NCI-H2107 treated with DMSO at 0.1 percent for 48 hours (cell line): ENCODE data around the gene KCTD20.
"Not testable (repeated sequence)": the region's sequence is repeated elsewhere in the genome, so short reads cannot be mapped to it uniquely, and the experiment has no call there.

Experiments used
- DNase-seq: peaks from one replicate; lab custom pipeline; 2025; ENCODE audit not compliant: unreplicated experiment; lab: John Stamatoyannopoulos, UW

KCTD20 gene

GRCh38 chr6:36442671-36443470 lies at the start of gene KCTD20, which contains the start of gene PXT1:
TSS of gene KCTD20 (plus strand) at chr6:36443000. CDS start at chr6:36470098, 27,098 bp downstream.
TSS of gene PXT1 (minus strand) at chr6:36442854. CDS start at chr6:36426082, 16,772 bp downstream.
- peak; percentile 47 for DNase-seq

GRCh38 chr6:36399970-36400369 lies 42.8 kb upstream of the KCTD20 start:
- DNase-seq: no peak

GRCh38 chr6:36402481-36402880 lies 40.3 kb upstream of the KCTD20 start:
- no peak for DNase-seq

GRCh38 chr6:36404164-36404563 lies 38.6 kb upstream of the KCTD20 start:
- DNase-seq: no peak

GRCh38 chr6:36409718-36410117 lies 33.1 kb upstream of the KCTD20 start:
- not testable (repeated sequence) for DNase-seq

- DNase-seq: no peak
These were observed 29.0 kb upstream of the KCTD20 start for GRCh38 chr6:36413489-36414480.

GRCh38 chr6:36414481-36414880 lies 28.3 kb upstream of the KCTD20 start:
- no peak for DNase-seq

GRCh38 chr6:36418558-36418957 lies 24.2 kb upstream of the KCTD20 start:
- no peak for DNase-seq

- no peak for DNase-seq
These were observed 23.5 kb upstream of the KCTD20 start for GRCh38 chr6:36419310-36419709.

- DNase-seq: no peak
These were observed 20.1 kb upstream of the KCTD20 start for GRCh38 chr6:36422714-36423100.

- DNase-seq: peak; percentile 77
These were observed 19.5 kb upstream of the KCTD20 start for GRCh38 chr6:36423101-36423824.

GRCh38 chr6:36426622-36427021 lies 16.2 kb upstream of the KCTD20 start:
- DNase-seq: no peak

- no peak for DNase-seq
These were observed 13.9 kb upstream of the KCTD20 start for GRCh38 chr6:36428911-36429310.

- no peak for DNase-seq
These were observed 12.4 kb upstream of the KCTD20 start for GRCh38 chr6:36430351-36430750.

- no peak for DNase-seq
These were observed 11.6 kb upstream of the KCTD20 start for GRCh38 chr6:36431197-36431596.

- DNase-seq: no peak
These were observed 10.6 kb upstream of the KCTD20 start for GRCh38 chr6:36432151-36432671.

- no peak for DNase-seq
These were observed 6.3 kb upstream of the KCTD20 start for GRCh38 chr6:36436466-36436865.

- DNase-seq: peak; percentile 71
These were observed 1.4 kb upstream of the KCTD20 start for GRCh38 chr6:36441307-36441894.

GRCh38 chr6:36442103-36442670 lies 613 bp upstream of the KCTD20 start:
- no peak for DNase-seq
